SK-N-SH treated with all-trans-retinoic acid at 6 μM for 48 hours (cell line): ENCODE results near the gene RNF25.

Experiments used
- ATAC-seq: fragments of 200-7000 bp; cut with Tn5 transposase; 3 replicates; pipeline ENCODE4 v1.9.1; 2020; ENCODE audit warnings: mild to moderate bottlenecking, moderate library complexity
- ARNTL ChIP-seq: fragments of 450-650 bp; formaldehyde crosslinking; IDR thresholded peaks from 2 replicates; pipeline ENCODE4 v1.5.0; 2020; ENCODE audit warnings: low read depth, mild to moderate bottlenecking, moderate library complexity, borderline replicate concordance
- BACH2 ChIP-seq: fragments of 250-450 bp; sonication (Bioruptor Pico); IDR thresholded peaks from 2 replicates; pipeline ENCODE4 v1.9.0; 2021; ENCODE audit warnings: mild to moderate bottlenecking, borderline replicate concordance
- CREB5 ChIP-seq: fragments of 250-450 bp; sonication (Bioruptor Pico); IDR thresholded peaks from 2 replicates; pipeline ENCODE4 v1.5.1; 2020; ENCODE audit warnings: low read depth, mild to moderate bottlenecking, moderate library complexity
- CSDC2 ChIP-seq: fragments of 250-450 bp; sonication (Bioruptor Pico); IDR thresholded peaks from 2 replicates; pipeline ENCODE4 v1.5.0; 2020; ENCODE audit warnings: mild to moderate bottlenecking, moderate library complexity
- ESRRG ChIP-seq: fragments of 250-450 bp; sonication (Bioruptor Pico); IDR thresholded peaks from 2 replicates; pipeline ENCODE4 v1.6.1; 2021; ENCODE audit warnings: mild to moderate bottlenecking
- GLIS3 ChIP-seq: fragments of 250-450 bp; sonication (Bioruptor Pico); IDR thresholded peaks from 2 replicates; pipeline ENCODE4 v1.5.0; 2020; ENCODE audit warnings: mild to moderate bottlenecking, moderate library complexity
- ISL1 ChIP-seq: fragments of 250-450 bp; sonication (Bioruptor Pico); IDR thresholded peaks from 2 replicates; pipeline ENCODE4 v2.1.2; 2022; ENCODE audit warnings: mild to moderate bottlenecking, moderate library complexity
- OSR1 ChIP-seq: fragments of 250-450 bp; sonication (Bioruptor Pico); IDR thresholded peaks from 2 replicates; pipeline ENCODE4 v1.8.0; 2022; ENCODE audit warnings: moderate library complexity, mild to moderate bottlenecking, inconsistent platforms
- PATZ1 ChIP-seq: fragments of 250-450 bp; sonication (Bioruptor Pico); IDR thresholded peaks from 2 replicates; pipeline ENCODE4 v1.8.0; 2020; ENCODE audit warnings: mild to moderate bottlenecking, moderate library complexity, borderline replicate concordance
- POU6F1 ChIP-seq: fragments of 250-450 bp; sonication (Bioruptor Pico); IDR thresholded peaks from 2 replicates; pipeline ENCODE4 v1.8.0; 2021; ENCODE audit warnings: low read depth, mild to moderate bottlenecking, moderate library complexity, borderline replicate concordance
- PPARA ChIP-seq: fragments of 250-450 bp; sonication (Bioruptor Pico); IDR thresholded peaks from 2 replicates; pipeline ENCODE4 v1.5.0; 2020; ENCODE audit warnings: mild to moderate bottlenecking, borderline replicate concordance
- RARB ChIP-seq: fragments of 250-450 bp; sonication (Bioruptor Pico); IDR thresholded peaks from 2 replicates; pipeline ENCODE4 v1.8.0; 2021; ENCODE audit warnings: mild to moderate bottlenecking, moderate library complexity
- SNAI2 ChIP-seq: fragments of 250-450 bp; sonication (Bioruptor Pico); IDR thresholded peaks from 2 replicates; pipeline ENCODE4 v1.5.0; 2020; ENCODE audit warnings: mild to moderate bottlenecking, moderate library complexity
- TCF4 ChIP-seq: fragments of 250-450 bp; sonication (Bioruptor Pico); IDR thresholded peaks from 2 replicates; pipeline ENCODE4 v1.8.0; 2021; ENCODE audit warnings: mild to moderate bottlenecking, moderate library complexity, borderline replicate concordance
- TOX ChIP-seq: fragments of 250-450 bp; sonication (Bioruptor Pico); IDR thresholded peaks from 2 replicates; pipeline ENCODE4 v1.8.0; 2021; ENCODE audit warnings: mild to moderate bottlenecking, moderate library complexity, borderline replicate concordance
- ZC3H10 ChIP-seq: fragments of 250-450 bp; sonication (Bioruptor Pico); IDR thresholded peaks from 2 replicates; pipeline ENCODE4 v1.5.1; 2021; ENCODE audit warnings: mild to moderate bottlenecking, moderate library complexity
- ZFP30 ChIP-seq: fragments of 450-650 bp; formaldehyde crosslinking; IDR thresholded peaks from 2 replicates; pipeline ENCODE4 v1.5.0; 2022; ENCODE audit warnings: mild to moderate bottlenecking, moderate library complexity
- ZNF565 ChIP-seq: fragments of 450-650 bp; formaldehyde crosslinking; conservative IDR thresholded peaks from 2 replicates; pipeline ENCODE4 v1.5.0; 2020; ENCODE audit warnings: low read depth, mild to moderate bottlenecking, moderate library complexity
- ZNF70 ChIP-seq: fragments of 450-650 bp; formaldehyde crosslinking; IDR thresholded peaks from 2 replicates; pipeline ENCODE4 v1.5.0; 2020; ENCODE audit warnings: mild to moderate bottlenecking, moderate library complexity
- ZNF8 ChIP-seq: fragments of 450-650 bp; formaldehyde crosslinking; IDR thresholded peaks from 2 replicates; pipeline ENCODE4 v1.5.0; 2020; ENCODE audit warnings: mild to moderate bottlenecking, moderate library complexity

The RNF25 gene

GRCh38 chr2:218622606-218623365 is 49.0 kb downstream of the RNF25 start:
- TF ChIP-seq ISL1 (CRISPR knock-in tag) (no peak), GLIS3 (no peak), ZC3H10 (CRISPR knock-in tag) (no peak), ZNF565 (no peak), ZNF8 (CRISPR knock-in tag) (no peak), TCF4 (no peak), TOX (CRISPR knock-in tag) (no peak)
- TF ChIP-seq, all 23 proteins: peak for 0
- ATAC-seq = peak; percentile 39

- TF ChIP-seq ISL1 (CRISPR knock-in tag) (no peak), CSDC2 (CRISPR knock-in tag) (no peak), RARB (CRISPR knock-in tag) (no peak), CREB5 (CRISPR knock-in tag) (no peak), PATZ1 (no peak), TCF4 (no peak), ZNF70 (CRISPR knock-in tag) (no peak), PPARA (CRISPR knock-in tag) (no peak), ZFP30 (CRISPR knock-in tag) (no peak), SNAI2 (CRISPR knock-in tag) (no peak), ESRRG (CRISPR knock-in tag) (no peak), ZNF8 (CRISPR knock-in tag) (no peak), OSR1 (no peak), ZNF565 (no peak), TOX (CRISPR knock-in tag) (no peak), GLIS3 (no peak)
- no peak for ATAC-seq
Observed at GRCh38 chr2:218621007-218621406, 50.8 kb downstream of the RNF25 start.

- ATAC-seq = peak; percentile 83
- TF ChIP-seq ISL1 (CRISPR knock-in tag) (no peak), OSR1 (no peak), ZC3H10 (CRISPR knock-in tag) (no peak), SNAI2 (CRISPR knock-in tag) (no peak), TCF4 (no peak), ZNF565 (no peak), ZNF8 (CRISPR knock-in tag) (no peak), PPARA (CRISPR knock-in tag) (no peak), BACH2 (CRISPR knock-in tag) (no peak)
- TF ChIP-seq, all 23 proteins: peak for 0
Observed at GRCh38 chr2:218618102-218618860, 53.5 kb downstream of the RNF25 start.

- TF ChIP-seq CREB5 (CRISPR knock-in tag) (no peak), ARNTL (CRISPR knock-in tag) (no peak), PPARA (CRISPR knock-in tag) (no peak), ZNF8 (CRISPR knock-in tag) (no peak), POU6F1 (no peak), TCF4 (no peak), PATZ1 (no peak), ZFP30 (CRISPR knock-in tag) (no peak), OSR1 (no peak)
- no peak for ATAC-seq
Observed at GRCh38 chr2:218615868-218616315, 55.9 kb downstream of the RNF25 start.
